HepG2 (cell line): ENCODE measurements around the gene SLC25A27. TPM values are rescaled to one million over a fixed set of nuclear protein-coding genes. Genes with fewer than 3 reads are reported as not detected.
A peak's percentile ranks its signal among the peaks of the same experiment; 100 is the strongest.

Experiments used
- CTCF ChIP-seq: sonication (generic); formaldehyde crosslinking; IDR thresholded peaks from 2 replicates; pipeline ENCODE4 v1.5.0; 2020; ENCODE audit warnings: mild to moderate bottlenecking, missing genetic modification reagents, moderate library complexity
- HMG20B ChIP-seq: conservative IDR thresholded peaks from 2 replicates; pipeline ENCODE4 v1.6.1; 2016; ENCODE audit warnings: missing genetic modification reagents, missing compliant biosample characterization
- HOXA5 ChIP-seq: sonication (generic); formaldehyde crosslinking; IDR thresholded peaks from 2 replicates; pipeline ENCODE4 v1.4.0; 2020; ENCODE audit warnings: missing genetic modification reagents
- PATZ1 ChIP-seq: sonication (generic); formaldehyde crosslinking; IDR thresholded peaks from 2 replicates; pipeline ENCODE4 v1.4.0; 2020; ENCODE audit warnings: missing genetic modification reagents
- RBM39 ChIP-seq: fragments of 200-400 bp; formaldehyde crosslinking; IDR thresholded peaks from one replicate; pipeline ENCODE4 v1.6.1; 2018; ENCODE audit warnings: antibody characterized with exemption, mild to moderate bottlenecking, low read depth, low read length; ENCODE audit not compliant: poor library complexity, severe bottlenecking
- SMC3 ChIP-seq: IDR thresholded peaks from 2 replicates; pipeline ENCODE4 v1.6.1; 2011; ENCODE audit warnings: low read length, improper control_type of control experiment
- SSRP1 ChIP-seq: IDR thresholded peaks from 2 replicates; pipeline ENCODE4 v1.6.1; 2016; ENCODE audit warnings: control low read depth
- ZBTB43 ChIP-seq: sonication (generic); formaldehyde crosslinking; conservative IDR thresholded peaks from 2 replicates; pipeline ENCODE4 v1.4.0; 2020; ENCODE audit warnings: missing genetic modification reagents
- polyA plus RNA-seq, 8 experiments: library from polyadenylated mRNA; depleted of rRNA in 3 of 8; stranded (reverse) in 7 of 8; unstranded in 1 of 8; fragments of >200 nt; fragmentation: Illumina TruSeq in 4 of 8; extraction: Trizol in 4 of 8; gene quantifications; 2 replicates each; pipeline versions ENCODE4 v1.2.1 to v1.2.3, GENCODE V29; 2011 to 2016; ENCODE audit warnings: low read depth in 4 of 8, missing spikeins in 1 of 8, mixed read lengths in 1 of 8; ENCODE audit not compliant: insufficient read depth in 1 of 8
- total RNA-seq, 5 experiments: library from RNA; depleted of rRNA; stranded (reverse); fragments of >200 nt; fragmentation: Illumina TruSeq; extraction: Trizol; gene quantifications; 2 replicates each; pipeline ENCODE4 v1.2.3, GENCODE V29; 2016; ENCODE audit warnings: low read depth in 1 of 5

The SLC25A27 gene
- total and polyA plus RNA-seq, 2 of the 13 experiments (the other 11 are each of a cell fraction or from before 2014, with no cell fraction given): 0.46 to 1.3 TPM

GRCh38 chr6:46626228-46626909 lies 26.4 kb upstream of the SLC25A27 start (continued):
- TF ChIP-seq PATZ1 (CRISPR knock-in tag) (no peak), SSRP1 (CRISPR knock-in tag) (no peak), CTCF (peak; percentile 63), HOXA5 (no peak), HMG20B (no peak), ZBTB43 (CRISPR knock-in tag) (no peak), SMC3 (peak; percentile 64), RBM39 (no peak)
